ENCODE data around the gene UBAP1L. TPM values are rescaled to one million over a fixed set of nuclear protein-coding genes. Genes with fewer than 3 reads are reported as not detected.

Gene UBAP1L
- total RNA-seq, 1 experiment from 2014 or later: 3.0 TPM

GRCh38 chr15:65134538-65134937, 19.5 kb upstream of the UBAP1L start:
- Histone ChIP-seq H4K8ac (replicated peaks; ENCODE audit: insufficient read length, low read depth, low read length) (no peak overlapping the region), H2BK5ac (ENCODE audit: insufficient read length, low read length) (no peak overlapping the region), H4K5ac (ENCODE audit: insufficient read length, low read depth, low read length) (no peak overlapping the region), H3K56ac (ENCODE audit: insufficient read length, low read depth, low read length) (no peak overlapping the region), H3K23me2 (ENCODE audit: insufficient read length, low read depth, low read length, poor library complexity, severe bottlenecking) (no peaks in the 10 kb centered on the region), H3K4me2 (ENCODE audit: insufficient read depth, insufficient read length, low read length) (no peak overlapping the region), H2BK20ac (ENCODE audit: low read depth, low read length, poor library complexity, severe bottlenecking) (no peak overlapping the region), H3K14ac (ENCODE audit: insufficient read depth, low read length) (no peak overlapping the region), H2BK12ac (ENCODE audit: insufficient read length, low read depth, low read length) (no peak overlapping the region), H2BK120ac (ENCODE audit: low read depth, low read length, poor library complexity, severe bottlenecking) (no peak overlapping the region), H3K9me3 (ENCODE audit: control insufficient read depth, low read depth, low read length) (peaks cover 14% of the 10 kb centered on the region), H3K23ac (ENCODE audit: insufficient read length, low read depth, low read length) (no peak overlapping the region), H4K20me1 (ENCODE audit: control insufficient read depth, insufficient read depth, insufficient read length) (no peaks in the 10 kb centered on the region), H2AK5ac (ENCODE audit: insufficient read length, low read length) (no peak overlapping the region), H3K9ac (ENCODE audit: extremely low read depth, insufficient read length, low read length) (no peak overlapping the region), H2BK15ac (ENCODE audit: low read depth, low read length) (no peak overlapping the region), H3K27ac (ENCODE audit: insufficient read length, low read depth, low read length) (no peak overlapping the region), H3K79me2 (ENCODE audit: insufficient read depth, low read length) (no peaks in the 10 kb centered on the region), H4K91ac (ENCODE audit: insufficient read length, low read depth, low read length) (no peak overlapping the region), H3K4ac (ENCODE audit: low read depth, low read length) (no peak overlapping the region), H3K27me3 (ENCODE audit: insufficient read depth, low read length) (no peaks in the 10 kb centered on the region), H3K18ac (ENCODE audit: insufficient read length, low read depth, low read length) (no peak overlapping the region), H3K79me1 (ENCODE audit: insufficient read depth, low read depth, low read length, poor library complexity, severe bottlenecking) (no peaks in the 10 kb centered on the region), H2AFZ (ENCODE audit: low read length) (no peak overlapping the region), H3T11ph (ENCODE audit: low read length) (no peak overlapping the region), H3K4me1 (ENCODE audit: insufficient read depth, low read length) (no peaks in the 10 kb centered on the region; the same call in 1 of the 2 replicates)
- H3K27ac Mint-ChIP-seq: no peak overlapping the region
- no peak for DNase-seq
- peaks cover 10 to 23% of the 10 kb centered on the region in 2 experiments for H3K4me1 Mint-ChIP-seq
- H3K36me3 Mint-ChIP-seq (ENCODE audit: insufficient read depth in 1 of 3, low read depth in 3 of 3): peaks cover 12 to 33% (median 28%) of the 10 kb centered on the region in 3 experiments
- WGBS (ENCODE audit: extremely low coverage, insufficient read length, low lambda C conversion rate): no CpG with 5 or more reads among the region's 8 CpGs
- H3K4me3 Mint-ChIP-seq: peak overlapping the region; percentile 83 to 94
- H3K9me3 Mint-ChIP-seq: peaks cover 41 to 43% of the 10 kb centered on the region in 2 experiments
- TF ChIP-seq CTCF (conservative IDR thresholded peaks at IDR 0.05): no peak
- peaks cover 11% of the 10 kb centered on the region for H3K27me3 Mint-ChIP-seq (ENCODE audit: low read depth)

Data from H9 (cell line).